HG03135 (cell line): ENCODE measurements around the gene SHOC1.
"Not testable (repeated sequence)": the region's sequence is repeated elsewhere in the genome, so short reads cannot be mapped to it uniquely, and the experiment has no call there.

Experiments
- ATAC-seq: cut with Tn5 transposase; IDR thresholded peaks from one replicate; pipeline ENCODE4 v1.9.1; 2021; ENCODE audit warnings: mild to moderate bottlenecking, moderate library complexity; ENCODE audit not compliant: unreplicated experiment

Gene SHOC1

GRCh38 chr9:111794835-111795556, at the start of gene SHOC1:
Gene SHOC1, minus strand, starts transcription at chr9:111794937. Its CDS starts 3,519 bp downstream, at chr9:111791418.
- ATAC-seq, result no peak

GRCh38 chr9:111843971-111844370, 49.2 kb upstream of the SHOC1 start:
- no peak for ATAC-seq

- no peak for ATAC-seq
Measured at GRCh38 chr9:111842313-111842712, 47.6 kb upstream of the SHOC1 start.

- ATAC-seq, result no peak
Measured at GRCh38 chr9:111840442-111840841, 45.7 kb upstream of the SHOC1 start.

GRCh38 chr9:111839987-111840386, 45.2 kb upstream of the SHOC1 start:
- ATAC-seq, result no peak

- ATAC-seq, result no peak
Measured at GRCh38 chr9:111839387-111839786, 44.6 kb upstream of the SHOC1 start.

- ATAC-seq, result no peak
Measured at GRCh38 chr9:111838439-111838838, 43.7 kb upstream of the SHOC1 start.

- ATAC-seq, result no peak
Measured at GRCh38 chr9:111836311-111836710, 41.6 kb upstream of the SHOC1 start.

- ATAC-seq, result no peak
Measured at GRCh38 chr9:111833941-111834340, 39.2 kb upstream of the SHOC1 start.

- ATAC-seq, result no peak
Measured at GRCh38 chr9:111832449-111832848, 37.7 kb upstream of the SHOC1 start.

GRCh38 chr9:111831371-111832108, 36.8 kb upstream of the SHOC1 start:
- ATAC-seq, result no peak

GRCh38 chr9:111828193-111828592, 33.5 kb upstream of the SHOC1 start:
- no peak for ATAC-seq

- ATAC-seq, result no peak
Measured at GRCh38 chr9:111825468-111826145, 30.9 kb upstream of the SHOC1 start.

- ATAC-seq, result no peak
Measured at GRCh38 chr9:111821006-111821528, 26.3 kb upstream of the SHOC1 start.

- no peak for ATAC-seq
Measured at GRCh38 chr9:111819360-111819759, 24.6 kb upstream of the SHOC1 start.

- ATAC-seq, result no peak
Measured at GRCh38 chr9:111815285-111816070, 20.7 kb upstream of the SHOC1 start.

- no peak for ATAC-seq
Measured at GRCh38 chr9:111812337-111812736, 17.6 kb upstream of the SHOC1 start.

- ATAC-seq, result no peak
Measured at GRCh38 chr9:111810908-111811307, 16.2 kb upstream of the SHOC1 start.

- not testable (repeated sequence) for ATAC-seq
Measured at GRCh38 chr9:111810415-111810814, 15.7 kb upstream of the SHOC1 start.

GRCh38 chr9:111807197-111807596, 12.5 kb upstream of the SHOC1 start:
- no peak for ATAC-seq

GRCh38 chr9:111806259-111806658, 11.5 kb upstream of the SHOC1 start:
- ATAC-seq, result no peak
